ENCODE results near the gene SZT2. TPM values are rescaled to one million over a fixed set of nuclear protein-coding genes. Genes with fewer than 3 reads are reported as not detected.

Gene SZT2
- total and polyA plus RNA-seq, 7 experiments from 2014 or later, result 4.4 to 153 (median 114) TPM

Small RNAs within 50 kb of the gene (microRNA-seq; reads per million reads assigned to microRNA genes)
- gene MIR6734 (ENCODE audit: borderline microRNAs expressed) (not detected), gene MIR6735 (ENCODE audit: borderline microRNAs expressed) (not detected)

Other genes with a start within 250 kb of the SZT2 start
- 10 to 100 TPM; 17.8 to 46.1 (median 22.7) TPM for gene EBNA1BP2, start 217.6 kb upstream of the SZT2 start, total RNA-seq
- 10 to 100 TPM; 51.9 to 56.5 TPM for gene EBNA1BP2, start 217.6 kb upstream of the SZT2 start, polyA plus RNA-seq
- gene CFAP57, start 217.6 kb upstream of the SZT2 start, total RNA-seq, result under 1 TPM in 1 of 5 experiments, not detected in 4; 0.07 TPM
- gene CFAP57, start 217.6 kb upstream of the SZT2 start, polyA plus RNA-seq, result not detected
- gene TMEM125, start 119.9 kb upstream of the SZT2 start, total RNA-seq, result under 1 TPM in 1 of 5 experiments, not detected in 4; 0.21 TPM
- gene TMEM125, start 119.9 kb upstream of the SZT2 start, polyA plus RNA-seq, result under 1 TPM in 1 of 2 donors, not detected in 1; 0.50 TPM
- gene C1orf210, start 104.3 kb upstream of the SZT2 start, total RNA-seq, result not detected
- gene C1orf210, start 104.3 kb upstream of the SZT2 start, polyA plus RNA-seq, result not detected
- gene TIE1, start 88.9 kb upstream of the SZT2 start, total RNA-seq, result 1 to 10 TPM in 1 of 5 experiments, under 1 TPM in 1, not detected in 3; 0.19 to 1.9 TPM
- not detected for gene TIE1, start 88.9 kb upstream of the SZT2 start, polyA plus RNA-seq
- under 1 TPM in 2 of 5 experiments, not detected in 3; 0.21 to 0.98 TPM for gene MPL, start 52.1 kb upstream of the SZT2 start, total RNA-seq
- gene MPL, start 52.1 kb upstream of the SZT2 start, polyA plus RNA-seq, result not detected
- 100 to 1,000 TPM in 1 of 5 experiments, 1 to 10 TPM in 1, under 1 TPM in 3; 0.38 to 101 (median 0.78) TPM for gene CDC20, start 30.9 kb upstream of the SZT2 start, total RNA-seq
- not detected for gene CDC20, start 30.9 kb upstream of the SZT2 start, polyA plus RNA-seq
- 10 to 100 TPM; 25.9 to 65.3 (median 32.3) TPM for gene ELOVL1, start 21.9 kb upstream of the SZT2 start, total RNA-seq
- 10 to 100 TPM; 46.8 to 55.1 TPM for gene ELOVL1, start 21.9 kb upstream of the SZT2 start, polyA plus RNA-seq
- 10 to 100 TPM; 14.5 to 37.8 (median 30.1) TPM for gene MED8, start 99 bp upstream of the SZT2 start, total RNA-seq
- gene MED8, start 99 bp upstream of the SZT2 start, polyA plus RNA-seq, result 10 to 100 TPM; 28.8 to 53.8 TPM
- 10 to 100 TPM; 15.8 to 29.3 (median 26.8) TPM for gene HYI, start 64.0 kb downstream of the SZT2 start, total RNA-seq
- gene HYI, start 64.0 kb downstream of the SZT2 start, polyA plus RNA-seq, result 1 to 10 TPM; 4.4 to 5.6 TPM
- gene PTPRF, start 141.0 kb downstream of the SZT2 start, total RNA-seq, result 1 to 10 TPM in 2 of 5 experiments, under 1 TPM in 1, not detected in 2; 0.49 to 2.3 (median 1.8) TPM
- not detected for gene PTPRF, start 141.0 kb downstream of the SZT2 start, polyA plus RNA-seq